ENCODE measurements around the gene CFAP58.

The CFAP58 gene

GRCh38 chr10:104317726-104318299 is 35.8 kb upstream of the CFAP58 start:
- TF ChIP-seq POLR2AphosphoS5 (IDR thresholded peaks at IDR 0.05; ENCODE audit: low read depth, low read length) = no peak
- TF ChIP-seq SIN3A (IDR thresholded peaks at IDR 0.05; ENCODE audit: borderline replicate concordance, insufficient read depth, low read length) = no peak
- TF ChIP-seq TAF1 (IDR thresholded peaks at IDR 0.05; ENCODE audit: borderline replicate concordance, insufficient read depth, low read length) = no peak
- TF ChIP-seq REST (IDR thresholded peaks at IDR 0.05; ENCODE audit: insufficient read depth in 1 of 2, low read depth in 2 of 2, low read length in 2 of 2) = no peak
- TF ChIP-seq FOXP2 (optimal IDR thresholded peaks at IDR 0.05; ENCODE audit: borderline replicate concordance, extremely low read depth, extremely low read length, insufficient read depth) = no peak

GRCh38 chr10:104318326-104318725 is 35.3 kb upstream of the CFAP58 start:
- no peak for TF ChIP-seq SIN3A (IDR thresholded peaks at IDR 0.05; ENCODE audit: borderline replicate concordance, insufficient read depth, low read length)
- no peak for TF ChIP-seq FOXP2 (optimal IDR thresholded peaks at IDR 0.05; ENCODE audit: borderline replicate concordance, extremely low read depth, extremely low read length, insufficient read depth)
- TF ChIP-seq REST (IDR thresholded peaks at IDR 0.05; ENCODE audit: insufficient read depth in 1 of 2, low read depth in 2 of 2, low read length in 2 of 2) = no peak
- TF ChIP-seq TAF1 (IDR thresholded peaks at IDR 0.05; ENCODE audit: borderline replicate concordance, insufficient read depth, low read length) = no peak
- no peak for TF ChIP-seq POLR2AphosphoS5 (IDR thresholded peaks at IDR 0.05; ENCODE audit: low read depth, low read length)

GRCh38 chr10:104318810-104319741 is 34.6 kb upstream of the CFAP58 start:
- TF ChIP-seq SIN3A (IDR thresholded peaks at IDR 0.05; ENCODE audit: borderline replicate concordance, insufficient read depth, low read length) = no peak
- no peak for TF ChIP-seq FOXP2 (optimal IDR thresholded peaks at IDR 0.05; ENCODE audit: borderline replicate concordance, extremely low read depth, extremely low read length, insufficient read depth)
- no peak for TF ChIP-seq REST (IDR thresholded peaks at IDR 0.05; ENCODE audit: insufficient read depth in 1 of 2, low read depth in 2 of 2, low read length in 2 of 2)
- TF ChIP-seq TAF1 (IDR thresholded peaks at IDR 0.05; ENCODE audit: borderline replicate concordance, insufficient read depth, low read length) = no peak
- no peak for TF ChIP-seq POLR2AphosphoS5 (IDR thresholded peaks at IDR 0.05; ENCODE audit: low read depth, low read length)

GRCh38 chr10:104321226-104321625 is 32.4 kb upstream of the CFAP58 start:
- TF ChIP-seq TAF1 (IDR thresholded peaks at IDR 0.05; ENCODE audit: borderline replicate concordance, insufficient read depth, low read length) = no peak
- no peak for TF ChIP-seq REST (IDR thresholded peaks at IDR 0.05; ENCODE audit: insufficient read depth in 1 of 2, low read depth in 2 of 2, low read length in 2 of 2)
